Ishikawa (cell line): ENCODE data around the gene NAT8L.

Experiments
- CREB1 ChIP-seq: IDR thresholded peaks from 2 replicates; pipeline ENCODE4 v1.6.1; 2012; ENCODE audit warnings: low read depth
- EP300 ChIP-seq: IDR thresholded peaks from 2 replicates; pipeline ENCODE4 v1.6.1; 2012; ENCODE audit warnings: borderline replicate concordance
- RAD21 ChIP-seq: IDR thresholded peaks from 2 replicates; pipeline ENCODE4 v1.6.1; 2012; ENCODE audit warnings: low read depth
- TF ChIP-seq, protein P1 (sequence below): IDR thresholded peaks from 2 replicates; pipeline ENCODE4 v1.6.1; 2012; ENCODE audit warnings: low read depth, mild to moderate bottlenecking
- TF ChIP-seq, protein P2 (sequence below): IDR thresholded peaks from 2 replicates; pipeline ENCODE4 v1.6.1; 2012

DNA sequence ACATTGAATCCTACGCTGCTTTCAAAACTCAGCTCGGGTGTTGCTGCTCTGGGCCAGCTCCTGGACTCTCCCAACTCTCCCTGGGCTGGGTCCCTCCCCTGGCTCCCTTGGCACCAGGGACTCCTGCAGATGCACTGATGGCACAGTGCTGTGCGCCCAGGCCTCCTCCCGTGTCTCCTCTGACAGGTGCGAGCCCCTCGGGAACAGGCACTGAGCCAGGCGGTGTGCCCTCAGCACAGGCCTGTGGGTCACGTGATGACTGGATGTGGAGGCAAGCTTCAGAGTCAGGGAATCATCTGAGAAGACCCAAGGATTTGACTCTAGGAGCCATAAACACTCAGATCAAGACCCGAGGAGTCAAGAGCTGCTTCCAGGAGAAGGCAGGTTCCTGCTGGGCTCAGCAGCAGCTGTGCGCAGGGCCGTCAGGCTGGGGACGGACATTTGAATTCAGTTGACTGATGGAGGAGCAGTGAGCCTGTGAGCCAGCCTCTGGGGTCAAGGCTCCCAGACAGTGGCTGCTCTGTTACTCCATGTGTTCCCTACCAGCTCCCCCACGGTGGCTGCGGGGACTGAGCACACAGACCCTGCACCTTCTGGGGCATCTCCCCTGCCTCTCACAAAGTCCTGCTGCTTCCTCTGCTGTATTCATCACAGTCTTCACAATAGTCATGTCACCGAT, 33.0 kb downstream of the NAT8L start:
- TF ChIP-seq CREB1 = no peak
- no peak for TF ChIP-seq RAD21
- TF ChIP-seq, protein P1, sequence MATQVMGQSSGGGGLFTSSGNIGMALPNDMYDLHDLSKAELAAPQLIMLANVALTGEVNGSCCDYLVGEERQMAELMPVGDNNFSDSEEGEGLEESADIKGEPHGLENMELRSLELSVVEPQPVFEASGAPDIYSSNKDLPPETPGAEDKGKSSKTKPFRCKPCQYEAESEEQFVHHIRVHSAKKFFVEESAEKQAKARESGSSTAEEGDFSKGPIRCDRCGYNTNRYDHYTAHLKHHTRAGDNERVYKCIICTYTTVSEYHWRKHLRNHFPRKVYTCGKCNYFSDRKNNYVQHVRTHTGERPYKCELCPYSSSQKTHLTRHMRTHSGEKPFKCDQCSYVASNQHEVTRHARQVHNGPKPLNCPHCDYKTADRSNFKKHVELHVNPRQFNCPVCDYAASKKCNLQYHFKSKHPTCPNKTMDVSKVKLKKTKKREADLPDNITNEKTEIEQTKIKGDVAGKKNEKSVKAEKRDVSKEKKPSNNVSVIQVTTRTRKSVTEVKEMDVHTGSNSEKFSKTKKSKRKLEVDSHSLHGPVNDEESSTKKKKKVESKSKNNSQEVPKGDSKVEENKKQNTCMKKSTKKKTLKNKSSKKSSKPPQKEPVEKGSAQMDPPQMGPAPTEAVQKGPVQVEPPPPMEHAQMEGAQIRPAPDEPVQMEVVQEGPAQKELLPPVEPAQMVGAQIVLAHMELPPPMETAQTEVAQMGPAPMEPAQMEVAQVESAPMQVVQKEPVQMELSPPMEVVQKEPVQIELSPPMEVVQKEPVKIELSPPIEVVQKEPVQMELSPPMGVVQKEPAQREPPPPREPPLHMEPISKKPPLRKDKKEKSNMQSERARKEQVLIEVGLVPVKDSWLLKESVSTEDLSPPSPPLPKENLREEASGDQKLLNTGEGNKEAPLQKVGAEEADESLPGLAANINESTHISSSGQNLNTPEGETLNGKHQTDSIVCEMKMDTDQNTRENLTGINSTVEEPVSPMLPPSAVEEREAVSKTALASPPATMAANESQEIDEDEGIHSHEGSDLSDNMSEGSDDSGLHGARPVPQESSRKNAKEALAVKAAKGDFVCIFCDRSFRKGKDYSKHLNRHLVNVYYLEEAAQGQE = no peak
- no peak for TF ChIP-seq EP300
- TF ChIP-seq, protein P2, sequence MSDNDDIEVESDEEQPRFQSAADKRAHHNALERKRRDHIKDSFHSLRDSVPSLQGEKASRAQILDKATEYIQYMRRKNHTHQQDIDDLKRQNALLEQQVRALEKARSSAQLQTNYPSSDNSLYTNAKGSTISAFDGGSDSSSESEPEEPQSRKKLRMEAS = no peak
